ENCODE results near the gene LILRA2. TPM values are rescaled to one million over a fixed set of nuclear protein-coding genes. Genes with fewer than 3 reads are reported as not detected.

The LILRA2 gene
- total and polyA plus RNA-seq, 5 donors from 2014 or later, result 0.18 to 0.64 TPM; not detected in 3

GRCh38 chr19:54600212-54600611 lies 26.6 kb downstream of the LILRA2 start:
- DNase-seq (no peak), ATAC-seq (ENCODE audit: low read depth in 2 of 2) (no peak)
- Mint-ChIP-seq H3K27ac (no peak overlapping the region), H3K4me3 (no peak overlapping the region), H3K36me3 (no peaks in the 10 kb centered on the region), H3K4me1 (no peaks in the 10 kb centered on the region), H3K9me3 (peaks cover 0 to 6% (median 0%) of the 10 kb centered on the region in 7 donors), H3K27me3 (peaks cover 17% of the 10 kb centered on the region)
- Histone ChIP-seq H3K27ac (ENCODE audit: insufficient read depth, low read length, poor library complexity, severe bottlenecking) (no peak overlapping the region), H3K4me1 (ENCODE audit: control insufficient read depth, insufficient read depth, low read length, poor library complexity, severe bottlenecking) (no peaks in the 10 kb centered on the region), H3K27me3 (ENCODE audit: control insufficient read depth, insufficient read depth, low read length) (peaks cover 4% of the 10 kb centered on the region), H3K4me3 (ENCODE audit: low read depth, low read length) (no peak overlapping the region), H3K9me3 (ENCODE audit: control insufficient read depth in 2 of 2, low read length in 2 of 2) (no peaks in the 10 kb centered on the region), H3K36me3 (ENCODE audit: control insufficient read depth, insufficient read depth, low read length) (no peaks in the 10 kb centered on the region)

GRCh38 chr19:54606230-54606629 lies 32.6 kb downstream of the LILRA2 start:
- ATAC-seq (ENCODE audit: low read depth in 2 of 2), result no peak
- H3K27me3 Mint-ChIP-seq, result peaks cover 17% of the 10 kb centered on the region
- no peak overlapping the region for H3K27ac Mint-ChIP-seq
- no peak overlapping the region for H3K4me3 Mint-ChIP-seq
- no peak overlapping the region for H3K27ac ChIP-seq (ENCODE audit: insufficient read depth, low read length, poor library complexity, severe bottlenecking)
- H3K36me3 ChIP-seq (ENCODE audit: control insufficient read depth, insufficient read depth, low read length), result no peaks in the 10 kb centered on the region
- H3K4me3 ChIP-seq (ENCODE audit: low read depth, low read length), result no peak overlapping the region
- peaks cover 0 to 8% (median 0%) of the 10 kb centered on the region in 7 donors for H3K9me3 Mint-ChIP-seq
- no peaks in the 10 kb centered on the region for H3K36me3 Mint-ChIP-seq
- no peak for DNase-seq
- H3K9me3 ChIP-seq (ENCODE audit: control insufficient read depth in 2 of 2, low read length in 2 of 2), result peaks cover 0 to 3% of the 10 kb centered on the region in 2 experiments
- peaks cover 4% of the 10 kb centered on the region for H3K27me3 ChIP-seq (ENCODE audit: control insufficient read depth, insufficient read depth, low read length)
- H3K4me1 ChIP-seq (ENCODE audit: control insufficient read depth, insufficient read depth, low read length, poor library complexity, severe bottlenecking), result no peaks in the 10 kb centered on the region
- H3K4me1 Mint-ChIP-seq, result no peaks in the 10 kb centered on the region

- Mint-ChIP-seq H3K27ac (no peak overlapping the region), H3K9me3 (peaks cover 0 to 8% (median 0%) of the 10 kb centered on the region in 7 donors), H3K27me3 (peaks cover 17% of the 10 kb centered on the region), H3K4me1 (no peaks in the 10 kb centered on the region), H3K4me3 (no peak overlapping the region), H3K36me3 (no peaks in the 10 kb centered on the region)
- ATAC-seq (ENCODE audit: low read depth in 2 of 2) (no peak), DNase-seq (no peak)
- Histone ChIP-seq H3K27ac (ENCODE audit: insufficient read depth, low read length, poor library complexity, severe bottlenecking) (no peak overlapping the region), H3K4me1 (ENCODE audit: control insufficient read depth, insufficient read depth, low read length, poor library complexity, severe bottlenecking) (no peaks in the 10 kb centered on the region), H3K9me3 (ENCODE audit: control insufficient read depth in 2 of 2, low read length in 2 of 2) (peaks cover 0 to 3% of the 10 kb centered on the region in 2 experiments), H3K27me3 (ENCODE audit: control insufficient read depth, insufficient read depth, low read length) (no peaks in the 10 kb centered on the region), H3K36me3 (ENCODE audit: control insufficient read depth, insufficient read depth, low read length) (no peaks in the 10 kb centered on the region), H3K4me3 (ENCODE audit: low read depth, low read length) (no peak overlapping the region)
These were observed 33.5 kb downstream of the LILRA2 start for GRCh38 chr19:54606891-54607784.

GRCh38 chr19:54607785-54608150 lies 34.2 kb downstream of the LILRA2 start:
- H3K27ac ChIP-seq (ENCODE audit: insufficient read depth, low read length, poor library complexity, severe bottlenecking), result no peak overlapping the region
- H3K36me3 Mint-ChIP-seq, result no peaks in the 10 kb centered on the region
- H3K27me3 Mint-ChIP-seq, result peaks cover 11% of the 10 kb centered on the region
- H3K27ac Mint-ChIP-seq, result no peak overlapping the region
- no peak for ATAC-seq (ENCODE audit: low read depth in 2 of 2)
- no peak overlapping the region for H3K4me3 Mint-ChIP-seq
- peaks cover 0 to 3% of the 10 kb centered on the region in 2 experiments for H3K9me3 ChIP-seq (ENCODE audit: control insufficient read depth in 2 of 2, low read length in 2 of 2)
- peaks cover 0 to 8% (median 0%) of the 10 kb centered on the region in 7 donors for H3K9me3 Mint-ChIP-seq
- H3K4me1 Mint-ChIP-seq, result no peaks in the 10 kb centered on the region
- H3K4me1 ChIP-seq (ENCODE audit: control insufficient read depth, insufficient read depth, low read length, poor library complexity, severe bottlenecking), result no peaks in the 10 kb centered on the region
- no peaks in the 10 kb centered on the region for H3K36me3 ChIP-seq (ENCODE audit: control insufficient read depth, insufficient read depth, low read length)
- no peak for DNase-seq
- H3K4me3 ChIP-seq (ENCODE audit: low read depth, low read length), result no peak overlapping the region
- no peaks in the 10 kb centered on the region for H3K27me3 ChIP-seq (ENCODE audit: control insufficient read depth, insufficient read depth, low read length)

- H3K36me3 ChIP-seq (ENCODE audit: control insufficient read depth, insufficient read depth, low read length), result no peaks in the 10 kb centered on the region
- Mint-ChIP-seq H3K9me3 (peaks cover 0 to 8% (median 0%) of the 10 kb centered on the region in 7 donors), H3K27me3 (peaks cover 8% of the 10 kb centered on the region), H3K4me1 (no peaks in the 10 kb centered on the region), H3K4me3 (no peak overlapping the region), H3K27ac (no peak overlapping the region), H3K36me3 (no peaks in the 10 kb centered on the region)
- no peaks in the 10 kb centered on the region for H3K4me1 ChIP-seq (ENCODE audit: control insufficient read depth, insufficient read depth, low read length, poor library complexity, severe bottlenecking)
- H3K27ac ChIP-seq (ENCODE audit: insufficient read depth, low read length, poor library complexity, severe bottlenecking), result no peak overlapping the region
- peaks cover 0 to 3% of the 10 kb centered on the region in 2 experiments for H3K9me3 ChIP-seq (ENCODE audit: control insufficient read depth in 2 of 2, low read length in 2 of 2)
- no peak for DNase-seq
- no peak for ATAC-seq (ENCODE audit: low read depth in 2 of 2)
- H3K4me3 ChIP-seq (ENCODE audit: low read depth, low read length), result no peak overlapping the region
- no peaks in the 10 kb centered on the region for H3K27me3 ChIP-seq (ENCODE audit: control insufficient read depth, insufficient read depth, low read length)
These were observed 34.6 kb downstream of the LILRA2 start for GRCh38 chr19:54608205-54608604.

- H3K9me3 Mint-ChIP-seq, result peaks cover 0 to 10% (median 0%) of the 10 kb centered on the region in 7 donors
- H3K27me3 ChIP-seq (ENCODE audit: control insufficient read depth, insufficient read depth, low read length), result no peaks in the 10 kb centered on the region
- H3K36me3 ChIP-seq (ENCODE audit: control insufficient read depth, insufficient read depth, low read length), result no peaks in the 10 kb centered on the region
- no peak overlapping the region for H3K27ac ChIP-seq (ENCODE audit: insufficient read depth, low read length, poor library complexity, severe bottlenecking)
- no peaks in the 10 kb centered on the region for H3K4me1 ChIP-seq (ENCODE audit: control insufficient read depth, insufficient read depth, low read length, poor library complexity, severe bottlenecking)
- H3K4me1 Mint-ChIP-seq, result no peaks in the 10 kb centered on the region
- no peak overlapping the region for H3K27ac Mint-ChIP-seq
- peaks cover 0 to 3% of the 10 kb centered on the region in 2 experiments for H3K9me3 ChIP-seq (ENCODE audit: control insufficient read depth in 2 of 2, low read length in 2 of 2)
- no peak for DNase-seq
- peaks cover 8% of the 10 kb centered on the region for H3K27me3 Mint-ChIP-seq
- no peak for ATAC-seq (ENCODE audit: low read depth in 2 of 2)
- H3K4me3 ChIP-seq (ENCODE audit: low read depth, low read length), result no peak overlapping the region
- H3K4me3 Mint-ChIP-seq, result no peak overlapping the region
- H3K36me3 Mint-ChIP-seq, result no peaks in the 10 kb centered on the region
These were observed 35.2 kb downstream of the LILRA2 start for GRCh38 chr19:54608792-54609191.

- H3K9me3 ChIP-seq (ENCODE audit: control insufficient read depth in 2 of 2, low read length in 2 of 2), result peaks cover 0 to 3% of the 10 kb centered on the region in 2 experiments
- Mint-ChIP-seq H3K4me1 (no peaks in the 10 kb centered on the region), H3K4me3 (no peak overlapping the region), H3K27me3 (peaks cover 12% of the 10 kb centered on the region), H3K9me3 (peaks cover 0 to 11% (median 0%) of the 10 kb centered on the region in 7 donors), H3K27ac (no peak overlapping the region), H3K36me3 (no peaks in the 10 kb centered on the region)
- no peaks in the 10 kb centered on the region for H3K4me1 ChIP-seq (ENCODE audit: control insufficient read depth, insufficient read depth, low read length, poor library complexity, severe bottlenecking)
- ATAC-seq (ENCODE audit: low read depth in 2 of 2) (no peak), DNase-seq (no peak)
- H3K27me3 ChIP-seq (ENCODE audit: control insufficient read depth, insufficient read depth, low read length), result no peaks in the 10 kb centered on the region
- no peaks in the 10 kb centered on the region for H3K36me3 ChIP-seq (ENCODE audit: control insufficient read depth, insufficient read depth, low read length)
- no peak overlapping the region for H3K4me3 ChIP-seq (ENCODE audit: low read depth, low read length)
- H3K27ac ChIP-seq (ENCODE audit: insufficient read depth, low read length, poor library complexity, severe bottlenecking), result no peak overlapping the region
These were observed 35.8 kb downstream of the LILRA2 start for GRCh38 chr19:54609356-54609791.

GRCh38 chr19:54612428-54612827 lies 38.8 kb downstream of the LILRA2 start:
- H3K27me3 ChIP-seq (ENCODE audit: control insufficient read depth, insufficient read depth, low read length), result peaks cover 2% of the 10 kb centered on the region
- H3K4me1 ChIP-seq (ENCODE audit: control insufficient read depth, insufficient read depth, low read length, poor library complexity, severe bottlenecking), result no peaks in the 10 kb centered on the region
- H3K27ac ChIP-seq (ENCODE audit: insufficient read depth, low read length, poor library complexity, severe bottlenecking), result no peak overlapping the region
- peaks cover 0 to 6% (median 0%) of the 10 kb centered on the region in 7 donors for H3K9me3 Mint-ChIP-seq
- peaks cover 11% of the 10 kb centered on the region for H3K27me3 Mint-ChIP-seq
- no peak for ATAC-seq (ENCODE audit: low read depth in 2 of 2)
- H3K9me3 ChIP-seq (ENCODE audit: control insufficient read depth in 2 of 2, low read length in 2 of 2), result no peaks in the 10 kb centered on the region
- DNase-seq, result no peak
- no peaks in the 10 kb centered on the region for H3K4me1 Mint-ChIP-seq
- no peaks in the 10 kb centered on the region for H3K36me3 Mint-ChIP-seq
- no peak overlapping the region for H3K4me3 Mint-ChIP-seq
- no peak overlapping the region for H3K4me3 ChIP-seq (ENCODE audit: low read depth, low read length)
- H3K36me3 ChIP-seq (ENCODE audit: control insufficient read depth, insufficient read depth, low read length), result no peaks in the 10 kb centered on the region
- no peak overlapping the region for H3K27ac Mint-ChIP-seq
